GM21737 (cell line): ENCODE measurements around the gene PPP1R10.

Experiments used
- ATAC-seq: cut with Tn5 transposase; IDR thresholded peaks from one replicate; pipeline ENCODE4 v1.9.1; 2021; ENCODE audit warnings: mild to moderate bottlenecking, moderate library complexity; ENCODE audit not compliant: unreplicated experiment

The PPP1R10 gene

DNA sequence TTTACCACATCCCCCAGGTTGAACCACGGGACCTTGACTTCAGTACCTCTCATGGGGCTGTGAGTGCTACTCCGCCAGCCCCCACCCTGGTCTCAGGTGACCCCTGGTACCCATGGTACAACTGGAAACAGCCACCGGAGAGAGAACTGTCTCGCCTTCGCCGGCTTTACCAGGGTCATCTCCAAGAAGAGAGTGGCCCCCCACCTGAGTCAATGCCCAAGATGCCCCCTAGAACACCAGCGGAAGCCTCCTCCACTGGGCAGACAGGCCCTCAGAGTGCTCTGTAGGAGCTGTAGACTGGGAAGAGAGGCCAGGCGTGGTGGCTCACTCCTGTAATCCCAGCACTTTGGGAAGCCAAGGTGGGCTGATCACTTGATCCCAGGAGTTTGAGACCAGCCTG, 8.5 kb upstream of the PPP1R10 start:
- ATAC-seq = no peak

DNA sequence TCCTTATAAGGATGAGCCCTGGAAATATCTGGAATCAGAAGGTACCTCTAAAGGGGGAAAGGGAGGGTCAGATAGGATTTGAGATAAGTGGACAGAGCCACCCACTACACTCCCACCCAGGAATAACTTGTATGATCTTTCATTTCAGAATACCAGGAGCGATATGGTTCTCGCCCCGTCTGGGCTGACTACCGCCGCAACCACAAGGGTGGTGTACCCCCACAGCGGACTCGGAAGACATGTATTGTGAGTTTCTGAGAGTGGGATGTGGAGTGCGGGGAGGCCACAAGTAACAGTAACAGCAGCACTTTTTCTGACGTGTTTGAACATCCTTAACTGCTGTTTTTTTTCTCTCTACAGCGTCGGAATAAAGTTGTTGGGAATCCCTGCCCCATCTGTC, 2.5 kb upstream of the PPP1R10 start:
- ATAC-seq = no peak

DNA sequence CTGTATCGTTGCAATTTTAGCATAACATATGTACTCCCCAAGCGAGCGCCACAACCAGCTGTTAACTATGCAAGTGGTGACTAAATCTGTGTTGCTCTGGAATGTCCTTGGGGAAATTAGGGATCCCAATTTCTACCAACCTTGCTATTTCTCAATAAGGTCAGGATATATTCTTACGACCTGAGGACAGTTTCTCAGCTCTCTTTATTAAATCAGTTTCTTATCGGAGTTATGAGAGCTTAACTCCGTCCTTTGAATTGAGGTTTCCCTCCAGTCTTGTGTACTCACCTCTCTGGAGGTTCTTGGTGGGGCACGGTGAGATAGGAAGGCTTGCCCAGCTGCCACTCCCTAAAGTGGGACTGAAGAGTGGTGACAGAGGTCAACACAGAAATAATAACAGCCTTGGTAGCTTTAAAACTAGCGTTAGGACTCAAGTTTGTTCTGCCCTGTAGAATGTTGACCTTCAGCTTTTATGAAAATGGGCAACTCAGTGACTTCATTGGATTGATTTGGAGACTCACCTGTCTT, 1.3 kb upstream of the PPP1R10 start:
- no peak for ATAC-seq

DNA sequence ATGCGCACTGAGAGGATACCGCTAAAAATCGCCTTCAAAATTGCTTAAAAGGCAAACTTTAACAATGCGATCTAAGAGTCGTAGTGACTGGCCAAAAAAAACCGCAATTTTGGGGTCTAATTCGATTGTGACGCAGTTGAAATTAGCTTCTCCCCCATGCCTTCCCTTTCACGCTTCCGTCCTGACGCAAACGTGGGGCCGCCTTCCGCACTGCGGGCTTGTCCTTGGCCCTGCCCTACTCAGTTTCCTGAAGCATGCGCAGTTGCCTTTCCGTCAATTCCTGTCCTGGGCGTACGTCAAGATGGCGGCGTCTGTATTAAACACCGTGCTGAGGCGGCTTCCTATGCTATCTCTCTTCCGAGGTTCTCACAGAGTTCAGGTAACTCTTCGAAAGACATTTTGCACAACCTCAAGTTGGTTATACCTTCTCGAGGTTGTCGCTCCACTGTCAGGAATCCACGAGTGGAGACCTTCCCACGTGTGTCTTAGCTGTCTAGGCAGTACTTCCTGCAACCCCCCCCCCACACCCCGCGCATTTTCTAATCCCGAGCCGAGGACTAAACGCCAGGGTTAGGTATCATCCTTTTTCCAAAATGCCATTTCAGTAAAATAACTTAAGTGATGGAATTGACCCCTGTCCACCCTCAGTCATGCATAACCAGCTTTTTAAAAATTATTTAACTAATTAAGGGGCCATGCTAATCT, 674 bp upstream of the PPP1R10 start, which contains the start of gene MRPS18B:
TSS of gene MRPS18B (plus strand) at position 276 of the 705 bp plus-strand sequence. CDS start at position 302, 26 bp downstream.
- ATAC-seq = peak; percentile 68

DNA sequence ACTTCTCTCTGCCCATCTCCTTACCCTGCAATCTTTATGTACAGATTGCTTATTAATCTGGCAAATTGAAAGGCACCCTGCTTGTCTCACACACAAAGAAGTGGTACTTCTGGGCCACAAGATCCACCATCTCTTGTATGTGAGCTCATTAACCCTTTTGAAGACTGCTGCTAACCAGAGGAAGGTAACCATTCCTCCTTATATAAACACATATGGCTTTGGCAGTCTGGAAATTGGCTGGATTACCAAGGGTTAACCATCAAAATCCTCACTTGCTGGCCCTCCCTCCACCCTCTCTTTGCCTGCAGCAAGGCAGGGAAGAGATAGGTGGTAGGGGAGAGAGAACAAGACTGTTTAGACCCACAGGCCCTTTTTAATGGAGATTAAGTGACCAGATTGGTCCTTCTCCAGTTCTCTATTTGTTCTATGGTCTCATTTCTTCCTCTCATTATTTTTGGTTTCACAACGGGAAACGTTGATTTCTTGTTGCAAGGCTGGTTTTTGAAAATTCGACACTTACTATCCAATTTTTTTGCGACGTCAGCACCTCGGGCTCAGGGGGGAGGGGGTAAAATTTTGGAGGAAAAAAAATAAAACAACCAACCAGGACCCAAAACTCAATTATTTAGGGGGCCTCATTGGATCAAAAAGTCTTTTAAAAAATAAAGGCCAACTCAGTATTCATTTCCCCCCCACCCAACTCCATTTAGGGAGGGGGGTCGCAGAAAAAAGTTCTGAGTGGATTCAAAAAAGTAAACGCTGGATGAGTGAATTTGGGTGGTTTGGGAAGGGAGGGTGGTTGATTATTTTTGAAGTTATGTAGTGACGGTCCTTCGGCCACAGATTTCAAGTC, 859 bp downstream of the PPP1R10 start:
- ATAC-seq = no peak

DNA sequence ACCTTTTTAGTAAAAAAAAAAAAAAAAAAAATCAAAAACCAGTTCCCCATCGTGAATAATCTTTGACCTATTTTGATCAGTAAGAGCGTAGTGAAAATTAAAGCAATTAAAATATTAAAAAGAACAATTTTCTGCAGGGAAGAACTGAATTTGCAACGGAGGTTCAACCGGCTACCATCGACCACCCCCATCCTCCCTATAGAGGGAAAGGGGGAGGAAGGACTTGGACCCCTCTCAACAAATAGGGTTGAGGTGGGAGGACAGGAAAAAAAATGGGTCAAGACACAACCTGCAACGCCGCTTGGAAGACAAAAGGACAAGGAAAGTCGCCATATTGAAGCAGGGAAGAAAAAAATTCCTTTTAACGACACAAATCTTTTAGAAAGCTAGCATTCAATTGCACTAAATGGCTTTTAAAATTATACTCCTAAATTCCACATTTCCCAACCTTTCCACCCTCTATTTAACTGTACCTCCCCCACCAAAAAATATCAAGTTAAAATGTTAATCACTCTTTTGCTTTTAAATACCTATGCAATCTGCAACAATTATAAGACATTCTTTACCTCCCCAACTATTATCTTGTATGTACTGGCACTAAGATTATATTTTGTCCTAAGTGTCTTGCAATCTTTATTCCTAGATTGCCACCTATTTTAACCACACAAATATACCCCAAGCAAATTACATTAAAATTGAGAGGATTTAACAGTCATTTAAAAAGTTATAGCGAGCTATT, 1.7 kb downstream of the PPP1R10 start:
- no peak for ATAC-seq

DNA sequence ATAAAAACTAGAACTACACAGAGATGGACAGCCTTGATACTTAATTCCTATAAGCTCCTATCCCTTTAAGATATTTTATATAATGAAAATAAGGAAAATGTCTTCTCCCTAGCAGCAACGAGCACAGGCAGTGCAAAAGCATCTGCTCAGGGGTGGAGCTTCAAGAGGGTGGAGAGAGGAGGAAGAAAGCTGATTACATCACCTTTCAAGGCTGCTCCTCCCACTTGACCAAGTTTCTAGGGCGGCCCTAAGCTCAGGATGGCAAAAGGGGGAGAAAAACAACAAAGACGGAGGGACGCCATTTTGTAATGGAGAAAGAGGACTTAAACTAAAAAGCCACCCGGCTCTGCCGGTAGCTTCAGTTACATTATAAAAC, 2.2 kb downstream of the PPP1R10 start:
- ATAC-seq = peak; percentile 40

DNA sequence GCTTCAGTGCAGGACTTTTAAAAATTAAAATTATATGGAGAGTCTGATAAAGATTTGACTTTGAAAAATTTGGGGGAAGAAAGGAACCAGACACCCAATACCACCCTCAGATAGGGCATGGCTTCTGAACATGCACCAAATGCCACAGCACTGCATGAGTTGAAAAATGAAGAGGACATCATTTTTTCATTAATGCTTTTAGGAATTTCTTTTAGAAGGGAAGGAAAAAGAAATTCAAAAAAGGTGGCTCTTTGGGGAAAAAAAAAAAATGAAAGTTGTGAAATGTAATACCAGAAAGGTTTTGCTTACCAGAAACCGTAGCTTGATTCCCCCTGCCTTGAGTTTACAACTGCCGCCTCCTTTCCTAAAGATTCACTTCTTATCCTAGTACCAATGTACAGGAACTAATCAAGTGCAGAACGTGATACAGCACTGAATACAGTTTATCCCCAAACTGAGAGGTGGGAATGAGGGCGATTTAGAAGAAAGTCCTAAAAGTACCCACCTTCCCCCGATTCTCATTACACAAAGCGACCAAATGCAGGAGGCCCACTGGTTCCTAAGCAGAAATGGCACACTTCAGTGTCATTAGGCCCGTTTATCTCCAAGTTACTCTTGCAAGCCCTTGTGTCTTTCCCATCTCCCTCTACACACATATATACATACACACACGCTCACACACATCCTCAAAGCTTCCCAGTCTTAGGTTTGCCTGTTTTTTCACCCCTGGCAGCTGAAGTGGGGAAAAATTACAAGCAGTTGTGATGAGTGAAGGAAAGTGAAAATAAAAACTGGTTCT, 2.8 kb downstream of the PPP1R10 start:
- ATAC-seq = no peak

DNA sequence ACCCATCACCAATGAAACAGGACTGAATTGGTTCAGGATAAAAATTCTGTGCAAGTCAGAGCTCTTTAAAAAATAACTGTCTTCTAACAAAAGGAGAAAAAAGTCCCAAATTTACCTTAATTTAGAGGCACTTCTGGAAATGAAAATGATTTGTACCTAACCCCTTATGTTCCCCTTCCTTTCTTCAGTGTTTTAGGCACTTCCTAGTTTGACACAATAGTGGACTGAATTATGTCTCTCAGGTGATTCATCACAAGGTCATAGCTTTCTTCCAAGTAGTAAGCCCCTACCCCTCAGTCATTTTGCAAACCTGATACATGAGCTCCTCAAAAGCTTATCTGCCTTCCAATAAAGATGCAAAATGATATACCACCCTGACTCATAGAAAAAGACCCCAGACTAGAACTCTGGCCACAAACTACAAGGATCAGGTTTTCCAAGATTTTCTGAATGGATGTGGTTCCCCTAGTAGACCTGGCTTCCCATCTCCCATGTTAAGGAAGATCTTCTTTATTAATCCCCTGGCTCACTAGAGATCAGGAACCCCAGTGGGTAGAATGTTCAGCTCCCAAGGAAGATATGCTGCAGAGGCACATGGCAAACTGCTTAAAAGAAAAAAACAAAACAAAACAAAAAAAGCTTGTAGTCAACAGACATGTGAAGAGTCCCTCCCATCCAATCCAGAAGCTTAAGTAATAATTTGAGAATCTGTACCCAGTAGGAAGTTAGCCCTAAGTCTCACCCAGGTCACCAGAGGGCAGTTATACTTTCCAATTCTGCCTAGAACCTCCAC, 3.6 kb downstream of the PPP1R10 start:
- ATAC-seq = no peak

DNA sequence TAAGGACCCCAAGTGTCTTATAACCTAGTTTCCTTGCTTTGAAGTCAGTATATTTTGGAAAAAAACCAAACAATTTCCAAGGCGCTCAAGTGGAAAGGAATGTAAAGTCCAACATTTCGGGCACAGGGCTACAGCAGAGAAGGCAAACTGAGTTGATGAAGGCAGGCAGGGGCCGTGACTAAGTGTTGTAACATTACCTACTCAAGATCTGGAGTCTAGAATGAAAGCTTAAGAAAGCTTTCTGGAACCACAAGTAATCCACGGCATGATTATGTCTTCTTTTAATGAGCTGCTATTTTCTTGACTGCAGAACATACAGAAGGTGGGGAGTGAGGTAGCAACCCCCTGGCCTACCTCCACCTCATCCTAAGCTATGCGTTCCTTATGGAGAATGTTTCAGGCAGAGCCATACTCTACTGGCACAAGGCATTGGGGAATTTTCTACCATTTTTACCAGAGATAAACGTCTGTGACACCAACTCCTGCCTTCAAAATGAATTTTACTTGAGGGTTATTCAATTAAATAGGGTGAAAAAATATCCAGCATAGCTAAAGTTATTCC, 4.3 kb downstream of the PPP1R10 start:
- no peak for ATAC-seq

DNA sequence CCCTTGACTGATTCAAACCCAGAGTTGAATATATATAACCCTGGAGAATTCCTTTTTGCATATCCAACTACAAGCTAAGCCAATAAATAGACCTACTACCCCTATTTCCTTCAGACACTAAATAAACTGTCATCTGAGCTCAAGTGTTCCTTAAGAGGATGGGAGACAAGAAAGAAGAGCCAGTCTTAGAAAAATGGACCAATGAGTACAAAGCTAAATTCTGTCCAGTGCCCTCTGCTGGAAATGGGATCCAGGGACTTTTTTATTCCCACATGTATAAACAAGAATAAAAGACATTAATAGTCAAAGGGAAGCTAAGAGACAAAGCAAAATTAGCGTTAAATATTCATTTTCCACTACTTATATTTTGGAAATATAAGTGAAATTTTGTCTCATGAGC, 4.8 kb downstream of the PPP1R10 start:
- ATAC-seq = no peak

DNA sequence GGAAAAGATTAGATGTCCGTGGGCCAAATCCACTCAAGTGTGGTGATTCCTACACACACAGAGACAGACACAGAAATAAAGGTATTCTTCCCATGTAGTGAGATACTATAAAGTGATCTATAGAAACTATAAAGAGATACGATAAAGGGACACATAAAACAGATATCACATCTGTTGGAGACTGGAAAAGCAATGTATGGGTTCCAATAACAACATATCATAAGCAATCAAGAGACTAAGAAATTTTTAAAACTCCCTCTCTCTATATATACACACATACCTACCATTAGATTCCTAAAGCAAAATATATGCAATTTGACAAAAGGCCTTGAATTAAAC, 5.2 kb downstream of the PPP1R10 start:
- no peak for ATAC-seq

DNA sequence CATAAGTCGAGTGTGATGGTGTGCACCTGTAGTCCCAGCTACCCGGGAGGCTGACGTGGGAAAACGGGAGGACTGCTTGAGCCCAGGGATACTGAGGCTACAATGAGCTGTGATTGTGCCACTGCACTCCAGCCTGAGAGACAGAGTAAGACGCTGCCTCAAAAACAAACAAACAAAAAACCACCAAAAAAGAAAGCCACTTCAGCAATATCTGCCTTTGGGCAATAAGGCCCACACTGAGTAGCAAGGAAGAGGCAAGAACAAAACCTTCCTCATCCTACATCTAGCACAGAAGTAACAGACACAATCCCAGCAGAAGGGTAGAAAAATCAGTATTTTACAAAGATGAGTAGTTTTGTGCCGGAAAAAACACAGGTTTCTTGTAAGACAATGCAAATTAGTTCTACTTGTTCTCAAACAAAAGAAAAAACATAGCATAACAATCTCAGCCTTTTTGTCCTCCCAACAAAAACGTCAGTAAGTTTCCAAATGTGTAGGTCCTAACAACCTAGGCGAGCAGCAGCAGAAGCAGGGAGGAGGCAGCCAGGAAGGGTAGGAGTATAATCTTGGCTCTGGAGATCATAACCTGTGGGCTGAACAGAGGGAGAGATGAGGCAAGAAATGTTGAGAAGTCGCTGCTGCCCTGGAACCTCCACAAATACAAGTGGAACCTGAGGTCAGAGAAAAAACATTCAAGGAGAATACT, 5.7 kb downstream of the PPP1R10 start:
- no peak for ATAC-seq

DNA sequence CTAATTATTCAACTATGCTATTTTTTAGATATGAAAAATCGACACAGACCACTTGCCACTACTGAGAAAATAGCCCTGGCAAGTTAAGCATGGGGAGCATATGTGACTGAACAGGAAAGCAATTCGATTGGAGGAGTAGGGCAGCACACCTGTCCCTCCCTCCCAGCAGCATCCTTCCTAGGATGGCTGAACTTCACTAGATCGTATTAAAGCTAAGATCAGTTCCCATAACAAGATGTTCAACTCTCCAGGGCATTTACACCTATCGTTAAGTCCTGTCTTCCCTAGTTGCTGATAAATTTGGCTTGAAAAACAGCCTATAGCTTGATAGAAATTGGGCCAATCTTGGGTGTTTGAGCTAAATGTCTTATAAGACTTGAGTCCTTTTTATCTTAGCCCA, 7.0 kb downstream of the PPP1R10 start:
- ATAC-seq = no peak

DNA sequence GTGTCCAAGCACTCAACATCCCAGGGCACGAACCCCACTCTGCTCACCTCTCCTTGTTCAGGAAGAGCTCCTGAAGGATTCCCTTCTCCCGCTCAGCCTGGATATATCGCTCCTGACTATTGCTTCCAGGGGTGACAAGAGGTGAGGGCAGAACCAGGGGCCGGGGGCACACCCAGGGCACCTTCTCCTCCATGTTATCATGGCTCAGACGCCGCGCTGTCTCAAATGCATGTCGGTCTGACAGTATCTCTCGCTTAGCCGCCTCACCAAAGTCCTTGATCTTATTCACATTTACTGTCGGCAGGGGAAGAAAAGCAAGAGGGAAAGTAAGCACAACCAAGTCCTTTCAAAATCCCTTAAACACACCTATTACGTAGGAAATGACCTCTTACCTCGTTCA, 13.1 kb downstream of the PPP1R10 start:
- ATAC-seq = no peak

DNA sequence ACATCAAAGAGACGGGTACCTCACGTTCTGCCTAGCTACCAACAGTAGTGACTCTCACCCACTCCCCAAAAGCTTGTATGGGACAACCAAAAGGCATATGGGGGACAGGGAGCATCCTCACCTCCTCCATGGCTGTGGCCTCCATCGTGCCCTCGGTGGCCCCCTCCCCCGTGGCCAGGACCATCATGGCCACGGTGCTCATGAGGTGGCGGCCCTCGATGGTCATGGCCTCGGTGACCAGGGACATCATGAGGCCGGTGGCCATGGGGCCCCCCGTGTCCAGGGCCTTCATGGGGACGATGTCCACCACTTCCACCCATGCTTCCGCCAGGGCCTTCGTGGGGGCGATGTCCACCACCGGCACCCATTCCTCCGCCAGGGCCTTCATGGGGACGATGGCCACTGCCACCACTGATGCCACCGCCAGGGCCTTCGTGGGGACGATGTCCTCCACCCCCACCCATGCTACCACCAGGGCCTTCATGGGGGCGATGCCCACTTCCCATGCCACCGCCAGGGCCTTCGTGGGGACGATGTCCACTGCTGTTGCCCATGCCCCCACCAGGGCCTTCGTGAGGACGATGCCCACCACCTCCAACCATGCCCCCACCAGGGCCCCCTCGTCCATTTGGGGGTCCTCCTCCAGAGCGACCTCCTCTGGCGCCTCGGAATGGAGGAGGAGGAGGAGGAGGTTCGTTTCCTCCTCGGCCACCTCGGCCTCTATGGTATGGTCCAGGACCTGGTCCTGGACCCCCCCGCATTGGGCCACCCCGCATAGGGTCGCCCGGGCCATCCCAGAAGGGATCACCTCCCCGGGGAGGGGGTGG, 15.0 kb downstream of the PPP1R10 start:
- ATAC-seq = no peak

DNA sequence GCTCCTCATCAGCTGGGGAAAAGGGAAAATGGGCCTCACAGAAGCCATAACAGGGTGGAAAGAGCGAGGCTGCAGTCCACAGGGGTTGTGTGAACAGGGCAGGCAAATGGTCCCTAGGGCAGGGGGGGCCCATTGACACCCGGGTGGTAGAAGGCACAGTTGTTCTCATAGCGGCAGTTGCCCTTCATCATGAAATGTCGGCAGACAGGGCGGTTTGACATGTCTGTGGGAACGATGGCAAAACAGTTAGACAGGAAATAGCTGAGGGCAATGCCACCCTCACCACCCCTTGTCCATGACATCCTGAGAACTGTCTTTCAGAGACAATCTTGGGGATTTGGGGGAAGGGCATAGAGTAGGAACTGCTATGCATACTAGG, 15.6 kb downstream of the PPP1R10 start:
- ATAC-seq = no peak

DNA sequence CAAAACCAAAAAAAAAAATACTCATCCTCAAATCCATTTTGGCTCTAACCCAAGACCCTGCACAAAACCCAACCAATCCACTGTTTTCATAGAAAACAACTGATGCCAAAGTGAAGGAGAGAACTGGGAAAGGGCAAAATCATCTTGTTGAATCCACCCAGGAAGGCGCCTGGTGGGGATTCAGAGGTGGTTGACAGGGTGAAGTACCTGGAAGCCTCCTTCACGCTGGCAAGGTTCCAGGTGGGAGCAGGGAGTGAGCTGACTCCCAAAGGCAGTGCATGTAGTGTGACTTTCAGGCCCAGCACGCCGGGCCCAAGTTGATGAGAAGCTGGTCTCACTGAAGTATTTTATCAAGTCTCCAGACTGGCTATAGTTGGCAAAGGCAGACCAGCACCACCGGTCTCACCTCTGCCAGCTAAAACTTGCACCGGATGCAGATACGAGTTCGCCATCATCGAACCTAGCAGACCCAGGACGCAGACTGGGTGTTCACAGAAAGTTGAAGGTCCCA, 16.5 kb downstream of the PPP1R10 start:
- no peak for ATAC-seq
